Measurements from ENCODE around the gene SLC12A3.
"Not testable (repeated sequence)": the region's sequence is repeated elsewhere in the genome, so short reads cannot be mapped to it uniquely, and the experiment has no call there.

SLC12A3 gene

DNA sequence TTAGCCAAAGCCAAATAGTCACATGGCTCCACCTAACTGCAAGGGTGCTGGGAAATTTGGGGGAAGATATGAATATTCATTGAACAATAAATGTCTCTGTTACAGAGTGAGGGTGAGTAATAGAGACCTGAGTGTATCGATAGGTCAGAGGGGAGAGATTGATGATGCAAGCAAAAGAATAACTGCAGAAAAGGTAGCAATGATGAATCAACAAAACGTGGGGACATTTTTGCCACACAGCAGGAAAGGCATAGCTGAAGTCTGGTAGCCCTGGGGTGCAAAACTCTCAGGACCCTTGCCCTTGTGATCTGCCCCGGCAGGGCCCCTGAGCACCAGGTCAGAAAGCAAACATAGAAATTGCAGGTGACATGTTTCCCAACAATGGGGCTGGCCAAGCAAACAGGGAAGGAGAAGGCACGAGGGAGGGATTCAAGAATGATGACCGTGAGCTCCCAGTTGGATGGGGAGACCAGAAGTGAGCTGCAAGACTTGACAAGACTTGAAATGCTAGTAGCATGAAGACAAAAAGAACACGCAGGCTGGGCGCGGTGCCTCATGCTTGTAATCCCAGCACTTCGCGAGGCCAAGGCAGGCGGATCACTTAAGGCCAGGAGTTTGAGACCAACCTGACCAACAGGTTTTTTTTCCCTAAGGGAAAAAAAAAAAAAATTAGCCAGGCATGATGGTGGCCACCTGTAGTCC is 54.2 kb downstream of the SLC12A3 start:
- no peak for DNase-seq (ENCODE audit: low read depth)

DNA sequence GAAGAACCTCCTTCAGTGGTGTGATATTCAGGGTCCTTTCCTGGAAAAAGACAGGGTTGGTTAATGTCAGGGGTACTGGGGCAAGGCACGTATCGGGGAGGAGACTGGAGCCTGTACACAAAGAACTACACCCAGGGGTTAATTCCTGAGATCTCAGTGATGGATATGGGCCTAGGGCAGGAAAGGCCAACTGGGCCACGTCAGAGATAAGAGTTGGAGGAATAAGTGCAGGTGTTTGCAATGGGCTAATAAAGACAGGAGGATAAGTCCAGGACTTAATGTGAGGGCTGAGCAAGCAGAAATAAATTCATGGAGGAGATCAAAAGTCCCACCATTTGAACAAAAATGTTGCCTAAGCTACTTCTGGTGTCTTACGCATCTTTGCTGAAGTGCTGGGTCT is 56.6 kb downstream of the SLC12A3 start:
- DNase-seq (ENCODE audit: low read depth): no peak

DNA sequence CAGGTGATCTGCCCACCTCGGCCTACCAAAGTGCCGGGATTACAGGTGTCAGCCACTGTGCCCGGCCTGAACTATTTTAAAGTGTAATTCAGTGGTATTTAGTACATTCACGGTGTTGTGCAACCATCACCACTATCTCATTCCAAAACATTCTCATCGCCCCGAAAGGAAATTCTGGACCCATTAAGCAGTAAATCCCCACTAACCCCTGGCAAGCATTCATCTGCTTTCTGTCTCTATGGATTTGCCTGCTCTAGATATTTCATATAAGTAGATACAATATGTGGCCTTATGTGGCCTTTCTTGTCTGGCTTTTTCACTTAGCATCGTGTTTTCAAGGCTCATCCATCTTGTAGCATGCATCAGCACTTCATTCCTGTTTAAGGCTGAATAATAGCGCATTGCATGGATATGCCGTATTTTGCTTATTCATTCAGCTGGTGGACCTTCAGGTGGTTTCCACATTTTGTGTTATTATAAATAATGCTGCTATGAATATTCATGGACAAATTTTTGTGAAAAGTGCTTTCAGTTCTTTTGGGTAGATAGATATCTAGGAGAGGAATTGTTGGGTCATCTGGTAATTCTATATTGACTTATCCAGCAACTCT is 58.6 kb downstream of the SLC12A3 start:
- DNase-seq (ENCODE audit: low read depth): no peak

DNA sequence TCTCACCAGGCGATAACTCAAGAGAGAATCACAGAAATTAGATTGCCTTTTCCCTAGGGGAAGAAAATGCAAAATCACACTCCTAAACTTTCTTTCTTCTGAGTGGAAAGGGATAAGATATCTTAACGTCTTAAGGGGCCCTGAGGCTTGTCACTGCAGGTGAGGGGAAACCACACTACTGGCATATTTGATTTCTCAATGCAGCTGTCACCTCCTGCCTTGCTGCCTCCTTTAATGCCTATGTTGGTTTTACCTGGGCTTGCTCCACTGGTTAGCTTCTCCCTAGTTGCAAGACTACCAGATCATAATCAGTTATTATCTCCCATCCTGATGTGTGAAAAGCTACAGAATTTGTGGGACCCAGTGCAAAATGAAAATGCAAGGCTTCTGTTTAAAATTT is 62.5 kb downstream of the SLC12A3 start:
- no peak for DNase-seq (ENCODE audit: low read depth)

DNA sequence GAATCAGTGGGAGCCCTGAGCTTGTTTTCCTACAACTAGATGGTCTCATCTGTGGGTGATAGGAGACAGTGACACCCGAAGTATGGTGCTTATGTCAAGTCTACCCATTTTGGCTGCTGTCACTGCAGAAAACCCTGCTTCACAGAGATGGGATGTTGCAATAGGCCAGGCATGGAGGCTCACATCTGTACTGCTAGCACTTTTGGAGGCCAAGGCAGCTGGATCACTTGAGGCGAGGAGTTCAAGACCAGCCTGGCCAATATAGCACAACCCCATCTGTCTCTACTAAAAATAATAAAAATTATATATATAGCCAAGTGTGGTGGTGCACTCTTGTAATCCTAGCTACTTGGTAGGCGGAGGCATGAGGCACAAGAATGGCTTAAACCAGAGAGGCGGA is 64.6 kb downstream of the SLC12A3 start:
- no peak for DNase-seq (ENCODE audit: low read depth)

DNA sequence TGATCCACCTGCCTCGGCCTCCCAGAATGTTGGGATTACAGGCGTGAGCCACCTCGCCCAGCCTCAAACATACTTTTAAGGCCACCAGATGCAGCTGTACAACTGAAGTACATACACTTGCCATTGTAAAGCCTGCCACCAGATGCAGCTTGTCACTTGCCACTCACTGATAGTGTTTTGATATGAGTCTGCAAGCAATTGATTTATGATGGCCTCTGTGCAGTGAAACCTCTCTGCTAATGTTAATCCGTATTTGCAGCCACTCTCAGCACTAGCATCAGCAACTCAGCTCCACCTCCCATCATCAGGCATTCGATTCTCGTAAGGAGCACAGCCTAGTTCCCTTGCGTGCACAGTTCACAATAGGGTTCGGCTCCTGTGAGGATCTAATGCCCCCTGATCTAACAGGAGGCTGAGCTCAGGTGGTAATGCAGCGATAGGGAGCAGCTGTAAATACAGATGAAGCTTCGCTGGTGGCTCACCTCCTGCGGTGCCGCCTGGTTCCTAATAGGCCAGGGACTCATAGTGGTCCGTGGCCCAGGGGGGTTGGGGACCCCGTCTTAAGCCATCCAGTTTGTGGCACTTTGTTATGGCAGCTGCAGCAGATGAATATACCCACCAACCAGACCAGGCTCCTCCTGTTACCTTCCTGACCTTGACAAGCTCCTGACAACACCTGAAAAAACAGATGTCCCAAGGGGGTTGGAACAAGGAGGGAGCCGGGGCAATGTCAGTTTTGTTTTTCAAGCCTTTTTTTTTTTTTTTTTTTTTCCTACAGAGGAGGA is 65.7 kb downstream of the SLC12A3 start:
- DNase-seq (ENCODE audit: low read depth): no peak

DNA sequence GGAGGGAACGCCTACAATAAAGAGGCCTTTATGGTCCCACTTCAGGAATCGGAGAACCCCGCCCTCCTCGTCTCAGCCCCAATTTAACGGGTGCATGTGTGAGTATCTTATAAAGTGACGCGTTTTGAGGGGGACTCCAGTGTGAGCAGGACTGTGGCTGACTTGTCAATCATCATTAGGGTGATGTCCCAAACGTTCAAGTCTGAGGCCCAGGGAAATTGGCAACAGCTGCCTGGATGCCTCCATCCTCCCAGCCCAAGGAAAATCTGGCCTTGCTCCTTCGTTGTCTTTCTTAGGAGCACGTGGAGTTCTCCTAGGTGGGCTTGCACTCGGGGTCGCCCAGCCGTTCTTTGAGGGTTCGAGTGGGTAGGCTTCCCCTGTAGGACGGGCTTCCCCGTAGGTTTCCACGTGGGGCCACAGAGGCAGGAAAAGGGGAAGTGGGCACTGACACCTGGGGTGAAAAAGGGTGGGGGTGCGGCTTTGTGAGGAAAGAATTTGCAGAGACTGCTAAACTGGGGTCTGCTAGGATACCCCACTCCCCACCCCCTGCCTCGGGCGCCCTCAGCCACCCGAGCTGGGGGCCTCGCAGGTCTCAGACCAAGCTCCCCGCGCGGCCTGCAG is 66.4 kb downstream of the SLC12A3 start:
- DNase-seq (ENCODE audit: low read depth): peak; percentile 7

DNA sequence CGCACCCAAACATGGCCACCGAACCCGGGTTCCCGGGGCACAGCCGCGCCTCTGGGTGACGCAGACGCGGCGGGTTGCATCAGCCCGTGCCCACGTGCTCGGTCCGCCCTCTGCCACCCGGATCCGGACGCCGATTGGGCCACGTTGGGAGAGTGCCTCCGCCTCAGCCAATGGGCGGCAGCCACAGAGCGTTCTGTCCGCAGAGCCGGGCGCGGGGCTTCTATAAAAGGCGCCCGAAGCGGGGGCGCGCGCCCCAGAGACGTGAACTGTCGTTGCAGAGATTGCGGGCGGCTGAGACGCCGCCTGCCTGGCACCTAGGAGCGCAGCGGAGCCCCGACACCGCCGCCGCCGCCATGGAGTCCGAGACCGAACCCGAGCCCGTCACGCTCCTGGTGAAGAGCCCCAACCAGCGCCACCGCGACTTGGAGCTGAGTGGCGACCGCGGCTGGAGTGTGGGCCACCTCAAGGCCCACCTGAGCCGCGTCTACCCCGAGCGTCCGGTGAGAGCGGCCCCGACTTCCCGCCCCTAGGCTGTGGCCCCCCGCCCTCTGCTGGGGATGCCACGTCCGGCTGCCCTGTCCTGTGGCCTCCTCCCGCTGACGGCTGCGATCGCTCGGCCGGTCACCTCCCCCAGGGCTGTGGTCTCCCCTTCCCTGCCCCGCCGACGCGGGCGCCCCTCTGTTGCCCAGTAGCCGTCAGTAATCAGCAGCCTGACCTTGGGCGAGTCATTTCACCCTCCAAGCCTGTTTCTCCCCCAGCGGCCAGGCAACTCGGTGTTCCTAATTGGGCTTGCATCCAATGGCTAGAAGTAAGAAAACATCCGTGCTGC is 67.1 kb downstream of the SLC12A3 start, which contains the start of gene HERPUD1:
Gene HERPUD1, plus strand, starts transcription at position 251 of the 829 bp plus-strand sequence. Its CDS starts 103 bp downstream, at position 354.
- peak; percentile 97 for DNase-seq (ENCODE audit: low read depth)

DNA sequence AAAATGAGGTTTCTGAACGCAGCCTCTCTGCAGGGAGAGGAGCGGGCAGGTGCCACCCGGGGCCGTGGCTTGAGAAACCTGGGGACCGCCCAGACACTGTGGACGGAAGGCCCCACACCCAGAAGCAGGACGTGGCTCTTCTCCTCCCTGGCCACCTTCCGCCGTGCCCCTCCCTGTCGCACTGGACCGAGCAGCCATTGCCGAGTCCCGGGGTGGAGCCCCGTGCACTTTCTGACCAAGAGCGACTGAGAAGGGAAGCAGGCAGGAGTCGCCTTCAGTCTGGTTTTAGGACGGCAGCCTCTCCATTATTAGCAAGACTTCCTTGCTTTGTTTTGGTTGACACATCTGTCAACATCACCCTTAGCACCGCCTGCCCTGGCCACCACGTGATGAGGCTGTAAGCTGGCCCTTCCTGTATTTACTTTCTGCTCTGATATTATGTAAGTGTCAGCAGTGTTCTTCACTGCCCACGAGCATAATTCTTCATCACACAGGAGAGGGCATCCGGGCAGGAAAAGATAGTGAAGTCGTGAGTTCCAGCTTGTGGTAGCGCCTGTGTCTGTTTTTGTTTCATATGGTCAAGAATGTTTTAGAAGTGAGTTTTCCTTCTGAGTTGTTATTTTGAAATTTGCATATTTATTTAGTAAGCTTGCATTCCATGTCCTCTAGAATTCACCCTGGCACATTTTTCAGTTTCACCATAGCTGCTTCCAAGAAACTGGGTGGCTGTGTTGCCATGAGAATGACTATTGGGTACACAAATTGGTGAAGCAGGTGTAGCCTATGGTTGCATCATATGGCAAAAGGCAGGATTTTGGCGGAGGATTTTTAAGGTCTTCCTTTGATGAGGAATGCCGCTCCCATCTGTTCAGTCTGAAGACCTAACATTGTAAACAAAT is 68.0 kb downstream of the SLC12A3 start:
- DNase-seq (ENCODE audit: low read depth): peak; percentile 9

DNA sequence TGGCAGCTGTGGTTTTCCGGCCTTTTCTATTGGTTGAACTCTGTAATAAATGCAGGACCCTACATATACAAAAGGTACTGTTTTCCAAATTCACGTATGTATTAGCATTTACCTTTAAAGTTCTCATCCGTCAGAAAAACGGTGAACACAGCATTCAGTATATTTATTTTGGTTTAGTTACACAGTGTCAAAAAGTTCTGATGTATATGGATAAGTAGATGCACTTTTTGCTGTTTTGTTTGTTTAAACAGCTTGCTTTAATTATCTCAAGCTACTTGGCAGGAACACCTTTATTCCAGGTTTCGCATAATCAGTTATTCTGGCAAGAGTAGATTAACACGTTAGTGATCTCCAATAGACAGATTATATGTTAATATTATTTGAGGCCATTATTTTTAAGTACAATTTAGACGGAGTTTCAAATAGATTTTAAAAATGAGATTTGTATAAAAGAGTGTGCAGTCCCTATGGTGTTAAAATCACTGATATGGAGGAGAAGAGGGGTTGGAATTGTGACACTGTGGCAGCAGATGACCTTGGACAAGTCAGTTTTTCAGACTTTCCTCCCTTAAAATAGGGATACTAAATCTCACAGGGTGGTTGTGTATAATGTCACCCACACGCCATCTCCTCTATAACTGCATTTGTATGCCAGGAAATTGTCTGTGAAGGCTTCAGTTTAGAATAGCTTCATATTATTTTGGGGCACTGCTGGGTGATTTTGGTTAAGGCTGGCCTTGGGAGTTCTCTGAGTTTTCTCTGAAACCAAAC is 69.0 kb downstream of the SLC12A3 start:
- no peak for DNase-seq (ENCODE audit: low read depth)

DNA sequence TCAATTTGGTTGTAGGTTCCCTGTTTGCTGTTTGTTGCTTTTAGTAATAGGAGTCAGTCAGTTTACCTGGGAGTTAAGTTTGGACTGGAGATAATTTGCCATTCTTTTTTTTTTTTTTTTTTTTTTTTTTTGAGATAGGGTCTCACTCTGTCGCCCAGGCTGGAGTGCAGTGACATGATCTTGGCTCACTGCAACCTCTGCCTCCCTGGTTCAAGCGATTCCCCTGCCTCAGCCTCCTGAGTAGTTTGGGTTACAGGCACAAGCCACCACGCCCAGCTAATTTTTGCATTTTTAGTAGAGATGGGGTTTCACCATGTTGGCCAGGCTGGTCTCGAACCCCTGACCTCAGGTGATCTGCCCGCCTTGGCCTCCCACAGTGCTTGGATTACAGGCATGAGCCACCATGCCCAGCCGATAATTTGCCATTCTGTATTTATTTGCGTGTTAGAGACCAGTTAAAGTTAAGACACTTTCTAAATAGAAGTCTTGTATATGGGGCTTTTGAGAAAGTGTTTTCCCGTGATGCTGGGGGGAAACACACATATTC is 69.7 kb downstream of the SLC12A3 start:
- not testable (repeated sequence) for DNase-seq (ENCODE audit: low read depth)

DNA sequence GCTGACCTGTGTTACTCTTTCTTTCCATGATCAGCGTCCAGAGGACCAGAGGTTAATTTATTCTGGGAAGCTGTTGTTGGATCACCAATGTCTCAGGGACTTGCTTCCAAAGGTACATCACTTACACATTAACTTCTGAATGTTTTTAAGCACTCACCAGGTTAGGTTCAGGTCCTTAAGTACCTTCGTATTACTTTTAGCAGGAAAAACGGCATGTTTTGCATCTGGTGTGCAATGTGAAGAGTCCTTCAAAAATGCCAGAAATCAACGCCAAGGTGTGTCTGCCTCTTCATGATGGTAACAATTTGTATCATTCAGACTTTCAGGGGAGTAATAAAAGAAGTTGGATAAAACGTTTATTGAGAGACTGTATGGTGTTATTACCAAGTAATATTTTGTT is 70.2 kb downstream of the SLC12A3 start:
- DNase-seq (ENCODE audit: low read depth): no peak

DNA sequence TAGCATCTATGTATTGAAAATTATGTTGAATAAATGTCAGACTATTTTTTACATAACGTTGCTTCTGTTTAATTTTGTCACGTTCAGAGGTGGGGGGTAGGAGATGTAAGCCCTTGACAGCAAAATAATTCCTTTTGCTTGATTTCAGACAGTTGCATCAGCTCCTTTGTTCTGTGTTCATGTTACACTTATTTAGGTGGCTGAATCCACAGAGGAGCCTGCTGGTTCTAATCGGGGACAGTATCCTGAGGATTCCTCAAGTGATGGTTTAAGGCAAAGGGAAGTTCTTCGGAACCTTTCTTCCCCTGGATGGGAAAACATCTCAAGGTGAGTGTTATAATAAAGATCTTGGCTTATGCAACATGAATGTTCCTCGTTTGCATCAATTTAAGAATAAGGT is 71.5 kb downstream of the SLC12A3 start:
- no peak for DNase-seq (ENCODE audit: low read depth)

DNA sequence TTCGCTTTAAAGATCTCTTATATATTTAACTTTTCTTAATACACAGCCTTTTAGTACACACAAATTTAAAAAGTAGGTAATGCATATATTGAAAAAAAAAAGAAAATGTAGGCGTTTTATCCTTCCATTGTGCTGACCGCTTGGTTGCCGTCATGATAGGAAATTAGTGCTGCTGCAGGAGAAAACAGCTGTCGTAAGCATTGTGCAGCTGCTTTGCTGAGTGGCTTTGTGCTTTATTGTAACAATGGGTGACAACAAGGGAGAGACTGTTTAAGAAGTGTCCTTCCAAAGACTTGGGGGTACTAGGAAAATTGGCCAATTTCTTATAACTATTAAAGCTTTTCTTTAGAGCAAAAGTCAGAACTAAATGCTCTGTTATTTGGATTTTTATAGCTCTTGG is 71.9 kb downstream of the SLC12A3 start:
- DNase-seq (ENCODE audit: low read depth): no peak

DNA sequence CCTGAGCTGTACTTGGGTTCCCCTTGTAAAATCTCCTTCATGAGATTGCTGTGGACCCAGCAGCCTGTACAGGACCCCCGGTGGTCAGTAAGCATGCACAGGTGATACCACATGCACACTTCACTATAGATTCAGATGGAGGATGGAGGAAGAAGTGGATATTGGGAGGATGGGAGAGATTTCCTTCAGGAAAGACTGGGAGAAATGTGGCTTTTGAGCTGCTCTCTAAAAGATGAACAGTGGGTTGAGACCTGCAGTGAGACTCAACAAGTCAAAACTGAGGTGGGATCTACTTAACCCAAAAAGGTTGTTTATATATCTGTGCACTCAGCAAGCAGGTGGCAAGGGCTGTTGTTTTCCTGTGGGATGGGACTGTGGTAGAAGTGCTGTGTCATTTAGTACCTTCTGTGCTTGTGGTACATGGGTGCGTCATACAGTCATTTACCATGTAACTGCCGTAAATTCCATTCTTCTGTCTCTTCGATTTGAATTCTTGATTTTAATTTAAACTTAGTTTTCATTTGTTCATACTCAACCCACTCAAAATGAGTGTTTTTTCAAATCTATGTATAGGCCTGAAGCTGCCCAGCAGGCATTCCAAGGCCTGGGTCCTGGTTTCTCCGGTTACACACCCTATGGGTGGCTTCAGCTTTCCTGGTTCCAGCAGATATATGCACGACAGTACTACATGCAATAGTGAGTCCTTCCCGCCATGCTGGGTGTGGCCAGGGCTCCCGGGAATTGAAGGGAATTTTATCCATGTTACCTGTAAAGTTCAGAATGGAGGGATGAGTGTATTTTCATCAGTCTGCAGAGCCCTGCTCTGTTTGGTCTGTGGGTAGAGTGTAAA is 73.9 kb downstream of the SLC12A3 start:
- DNase-seq (ENCODE audit: low read depth): no peak

DNA sequence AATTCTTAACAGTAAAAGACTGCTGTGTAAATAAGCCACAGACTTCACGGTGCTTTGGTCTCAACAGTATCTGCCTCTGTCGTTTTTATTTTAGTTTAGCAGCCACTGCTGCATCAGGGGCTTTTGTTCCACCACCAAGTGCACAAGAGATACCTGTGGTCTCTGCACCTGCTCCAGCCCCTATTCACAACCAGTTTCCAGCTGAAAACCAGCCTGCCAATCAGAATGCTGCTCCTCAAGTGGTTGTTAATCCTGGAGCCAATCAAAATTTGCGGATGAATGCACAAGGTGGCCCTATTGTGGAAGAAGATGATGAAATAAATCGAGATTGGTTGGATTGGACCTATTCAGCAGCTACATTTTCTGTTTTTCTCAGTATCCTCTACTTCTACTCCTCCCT is 74.8 kb downstream of the SLC12A3 start:
- no peak for DNase-seq (ENCODE audit: low read depth)

DNA sequence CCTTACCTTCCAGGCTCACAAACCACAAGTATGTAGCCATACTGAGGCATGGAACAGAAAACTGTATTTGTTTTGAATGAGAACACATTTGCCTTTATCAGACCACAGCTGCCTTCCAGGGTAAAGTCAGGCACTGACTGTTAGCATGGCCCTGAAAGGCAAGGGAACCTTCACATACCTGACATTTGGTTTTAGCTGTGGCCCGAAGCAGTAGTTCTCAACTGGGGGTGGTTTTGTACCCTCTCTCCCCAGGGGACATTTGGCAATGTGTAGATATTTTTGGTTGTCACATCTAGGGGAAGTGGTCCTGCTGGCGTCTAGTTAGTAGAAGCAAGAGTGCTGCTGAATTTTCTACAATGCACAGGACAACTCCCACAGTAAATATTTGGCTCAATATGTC is 76.1 kb downstream of the SLC12A3 start:
- DNase-seq (ENCODE audit: low read depth): no peak

DNA sequence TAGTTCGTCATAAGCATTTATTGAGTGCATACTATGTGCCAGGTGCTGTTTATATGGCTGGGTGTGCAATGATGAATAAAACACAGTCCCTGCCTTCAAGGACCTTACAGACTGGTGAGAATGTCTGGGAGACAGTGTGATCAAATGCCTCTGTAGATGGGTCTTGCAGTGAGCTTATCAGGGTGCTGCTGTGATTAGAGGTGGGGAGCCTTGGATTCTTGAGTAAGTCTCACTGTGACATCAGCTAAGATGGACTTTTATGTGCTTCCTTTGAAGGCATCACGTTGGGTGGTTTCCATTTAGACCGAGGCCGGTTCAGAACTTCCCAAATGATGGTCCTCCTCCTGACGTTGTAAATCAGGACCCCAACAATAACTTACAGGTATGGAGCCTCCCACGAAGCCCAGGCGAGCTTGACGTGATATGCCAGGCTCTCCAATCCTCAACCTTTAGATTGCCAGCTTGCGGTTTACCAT is 76.9 kb downstream of the SLC12A3 start:
- no peak for DNase-seq (ENCODE audit: low read depth)

All from activated T-cell treated with anti-CD3 and anti-CD28 coated beads for 1 hour (primary cell).